Fibroblast of the aortic adventitia (primary cell): Measurements from ENCODE around the gene SCNN1A. TPM values are rescaled to one million over a fixed set of nuclear protein-coding genes. Genes with fewer than 3 reads are reported as not detected.

Experiments used
- DNase-seq: peaks from one replicate; pipeline ENCODE4 v3.0.0-alpha.2; 2010; ENCODE audit warnings: low read depth
- H3K4me3 ChIP-seq: 2 replicates; pipeline ENCODE4 v1.5.1; 2011; ENCODE audit warnings: low read depth, mild to moderate bottlenecking, control low read depth, low read length, moderate library complexity
- total RNA-seq: library from RNA; depleted of rRNA; stranded (reverse); fragments of >200 nt; gene quantifications from 2 replicates; pipeline ENCODE4 v1.2.3, GENCODE V29; 2012; ENCODE audit warnings: low replicate concordance
- TF ChIP-seq, protein P1 (sequence below): IDR thresholded peaks from 2 replicates; pipeline ENCODE4 v1.5.1; 2011; ENCODE audit warnings: mild to moderate bottlenecking, low read length, control low read depth, inconsistent platforms; ENCODE audit not compliant: insufficient read depth

SCNN1A gene
- total RNA-seq, 1 donor = under 0.01 TPM

DNA sequence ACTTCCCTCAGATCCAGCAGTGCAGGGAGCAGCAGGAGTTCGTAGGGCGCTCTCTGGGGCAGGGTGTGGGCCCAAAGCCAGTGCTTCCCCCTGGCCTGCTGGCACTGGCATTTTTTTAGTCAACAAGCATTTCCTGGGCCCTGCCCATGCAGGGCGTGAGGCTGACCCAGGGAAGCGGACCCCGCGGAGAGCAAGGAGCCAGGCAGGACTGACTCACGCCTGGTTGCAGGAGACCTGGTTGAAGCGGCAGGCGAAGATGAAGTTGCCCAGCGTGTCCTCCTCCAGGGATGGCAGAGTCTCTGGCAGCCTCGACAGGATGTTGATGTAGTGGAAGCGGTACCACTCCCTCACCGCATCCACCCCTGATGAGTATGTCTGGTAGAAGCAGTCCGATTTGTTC, 13.5 kb downstream of the SCNN1A start:
- TF ChIP-seq, protein P1, sequence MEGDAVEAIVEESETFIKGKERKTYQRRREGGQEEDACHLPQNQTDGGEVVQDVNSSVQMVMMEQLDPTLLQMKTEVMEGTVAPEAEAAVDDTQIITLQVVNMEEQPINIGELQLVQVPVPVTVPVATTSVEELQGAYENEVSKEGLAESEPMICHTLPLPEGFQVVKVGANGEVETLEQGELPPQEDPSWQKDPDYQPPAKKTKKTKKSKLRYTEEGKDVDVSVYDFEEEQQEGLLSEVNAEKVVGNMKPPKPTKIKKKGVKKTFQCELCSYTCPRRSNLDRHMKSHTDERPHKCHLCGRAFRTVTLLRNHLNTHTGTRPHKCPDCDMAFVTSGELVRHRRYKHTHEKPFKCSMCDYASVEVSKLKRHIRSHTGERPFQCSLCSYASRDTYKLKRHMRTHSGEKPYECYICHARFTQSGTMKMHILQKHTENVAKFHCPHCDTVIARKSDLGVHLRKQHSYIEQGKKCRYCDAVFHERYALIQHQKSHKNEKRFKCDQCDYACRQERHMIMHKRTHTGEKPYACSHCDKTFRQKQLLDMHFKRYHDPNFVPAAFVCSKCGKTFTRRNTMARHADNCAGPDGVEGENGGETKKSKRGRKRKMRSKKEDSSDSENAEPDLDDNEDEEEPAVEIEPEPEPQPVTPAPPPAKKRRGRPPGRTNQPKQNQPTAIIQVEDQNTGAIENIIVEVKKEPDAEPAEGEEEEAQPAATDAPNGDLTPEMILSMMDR = no peak
- no peak for DNase-seq
- no peak overlapping the region for H3K4me3 ChIP-seq

- TF ChIP-seq, protein P1 = no peak
- H3K4me3 ChIP-seq = no peak overlapping the region
- DNase-seq = no peak
Measured at GRCh38 chr12:6360578-6361490, 14.5 kb downstream of the SCNN1A start.

GRCh38 chr12:6360080-6360571, 15.2 kb downstream of the SCNN1A start:
- no peak overlapping the region for H3K4me3 ChIP-seq
- TF ChIP-seq, protein P1 = no peak
- DNase-seq = no peak

- DNase-seq = no peak
- no peak overlapping the region for H3K4me3 ChIP-seq
- TF ChIP-seq, protein P1 = no peak
Measured at GRCh38 chr12:6358881-6359280, 16.5 kb downstream of the SCNN1A start.

DNA sequence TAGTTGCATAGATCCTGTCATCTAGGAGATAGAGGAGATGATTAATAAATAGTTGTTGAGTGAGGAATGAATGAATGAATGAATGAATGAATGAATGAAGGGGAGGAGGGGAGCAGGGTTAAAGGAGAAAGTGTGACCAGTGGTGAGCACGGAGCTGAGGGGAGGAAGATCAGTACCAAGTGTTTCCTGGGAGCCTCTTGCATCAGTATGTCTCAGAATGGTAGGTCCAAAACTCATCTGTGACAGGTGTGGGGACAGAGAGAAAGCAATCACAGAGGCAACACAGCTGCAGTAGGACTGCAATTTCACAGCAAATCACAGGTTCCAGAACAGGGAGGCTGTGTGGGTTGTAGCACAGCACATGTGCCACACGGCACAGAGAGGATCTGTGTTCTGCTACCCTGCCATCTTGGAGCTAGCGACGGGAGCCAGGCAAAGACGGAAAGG, 19.0 kb downstream of the SCNN1A start:
- TF ChIP-seq, protein P1 = no peak
- DNase-seq = no peak
- H3K4me3 ChIP-seq = no peak overlapping the region

GRCh38 chr12:6355491-6356373, 19.6 kb downstream of the SCNN1A start:
- TF ChIP-seq, protein P1 = no peak
- no peak for DNase-seq
- no peak overlapping the region for H3K4me3 ChIP-seq
